HG02884 (cell line): Measurements from ENCODE around the gene LTBP3.
"Not testable (repeated sequence)": the region's sequence is repeated elsewhere in the genome, so short reads cannot be mapped to it uniquely, and the experiment has no call there.

Source experiments
- ATAC-seq: cut with Tn5 transposase; IDR thresholded peaks from one replicate; pipeline ENCODE4 v1.9.1; 2021; ENCODE audit warnings: mild to moderate bottlenecking, moderate library complexity; ENCODE audit not compliant: unreplicated experiment

LTBP3 gene

DNA sequence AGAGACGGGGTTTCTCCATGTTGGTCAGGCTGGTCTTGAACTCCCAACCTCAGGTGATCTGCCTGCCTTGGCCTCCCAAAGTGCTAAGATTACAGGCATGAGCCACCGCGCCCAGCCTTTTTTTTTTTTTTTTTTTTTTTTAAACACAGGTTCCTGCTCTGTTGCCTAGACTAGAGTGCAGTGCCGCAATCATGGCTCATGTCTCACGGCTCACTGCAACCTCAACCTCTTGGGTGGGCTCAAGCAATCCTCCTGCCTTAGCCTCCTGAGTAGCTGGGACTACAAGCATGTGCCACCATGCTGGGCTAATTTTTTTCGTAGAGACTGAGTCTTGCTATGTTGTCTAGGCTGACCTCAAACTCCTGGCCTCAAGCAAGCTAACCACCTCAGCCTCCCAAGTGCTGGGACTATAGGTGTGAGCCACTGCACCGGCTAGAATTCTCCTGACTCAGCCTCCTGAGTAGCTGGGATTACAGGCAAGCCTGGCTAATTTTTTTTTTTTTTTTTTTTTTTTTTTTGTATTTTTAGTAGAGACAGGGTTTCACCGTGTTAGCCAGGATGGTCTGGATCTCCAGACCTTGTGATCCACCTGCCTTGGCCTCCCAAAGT lies 39.1 kb downstream of the LTBP3 start:
- ATAC-seq, result not testable (repeated sequence)

DNA sequence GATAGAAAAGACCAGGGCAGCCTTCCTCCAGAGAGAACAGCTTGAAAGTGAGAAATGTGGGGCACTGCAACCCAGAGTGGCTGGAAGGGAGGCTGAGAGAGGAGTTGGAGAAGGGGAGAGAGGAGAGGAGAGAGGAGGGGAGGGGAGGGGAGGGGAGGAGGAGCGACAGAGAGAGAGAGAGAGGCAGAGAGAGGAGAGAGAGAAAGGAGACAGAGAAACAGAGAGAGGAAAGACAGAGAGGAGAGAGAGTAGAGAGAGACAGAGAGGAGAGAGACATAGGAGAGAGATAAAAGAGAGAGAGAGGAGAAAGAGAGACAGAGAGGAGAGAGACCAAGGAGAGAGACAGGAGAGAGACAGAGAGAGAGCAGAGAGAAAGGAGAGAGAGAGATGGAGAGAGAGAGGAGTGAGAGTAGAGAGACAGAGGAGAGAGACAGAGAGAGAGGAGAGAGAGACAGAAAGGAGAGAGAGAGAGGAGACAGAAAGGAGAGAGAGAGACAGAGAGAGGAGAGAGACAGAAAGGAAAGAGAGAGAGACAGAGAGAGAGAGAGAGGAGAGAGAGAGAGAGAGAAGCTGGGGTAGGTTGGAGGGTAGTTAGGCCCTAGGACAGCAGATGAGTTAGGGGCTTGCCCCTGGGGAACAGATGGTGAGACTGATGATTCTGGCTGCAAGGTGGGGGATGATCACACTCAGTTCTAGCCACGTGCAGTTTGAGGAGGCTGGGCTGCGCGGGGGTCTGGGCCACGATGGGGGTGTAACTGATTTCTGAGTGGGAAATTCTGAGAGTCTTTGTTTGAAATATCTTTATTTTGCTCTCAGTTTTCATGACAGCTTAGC lies 41.8 kb downstream of the LTBP3 start:
- no peak for ATAC-seq

DNA sequence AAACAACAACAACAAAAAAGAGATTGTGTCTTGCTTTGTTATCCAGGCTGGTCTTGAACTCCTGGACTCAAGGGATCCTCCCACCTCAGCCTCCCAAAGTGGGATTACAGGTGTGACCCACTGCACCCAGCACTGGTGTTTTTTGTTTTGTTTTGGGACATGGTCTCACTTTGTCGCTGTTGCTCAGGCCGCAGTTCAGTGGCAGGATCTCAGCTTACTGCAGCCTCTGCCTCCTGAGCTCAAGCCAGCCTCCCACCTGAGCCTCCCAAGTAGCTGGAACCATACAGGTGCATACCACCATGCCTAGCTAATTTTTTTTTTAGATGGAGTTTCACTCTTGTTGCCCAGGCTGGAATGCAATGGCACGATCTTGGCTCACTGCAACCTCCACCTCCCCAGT lies 45.8 kb downstream of the LTBP3 start:
- ATAC-seq, result not testable (repeated sequence)

DNA sequence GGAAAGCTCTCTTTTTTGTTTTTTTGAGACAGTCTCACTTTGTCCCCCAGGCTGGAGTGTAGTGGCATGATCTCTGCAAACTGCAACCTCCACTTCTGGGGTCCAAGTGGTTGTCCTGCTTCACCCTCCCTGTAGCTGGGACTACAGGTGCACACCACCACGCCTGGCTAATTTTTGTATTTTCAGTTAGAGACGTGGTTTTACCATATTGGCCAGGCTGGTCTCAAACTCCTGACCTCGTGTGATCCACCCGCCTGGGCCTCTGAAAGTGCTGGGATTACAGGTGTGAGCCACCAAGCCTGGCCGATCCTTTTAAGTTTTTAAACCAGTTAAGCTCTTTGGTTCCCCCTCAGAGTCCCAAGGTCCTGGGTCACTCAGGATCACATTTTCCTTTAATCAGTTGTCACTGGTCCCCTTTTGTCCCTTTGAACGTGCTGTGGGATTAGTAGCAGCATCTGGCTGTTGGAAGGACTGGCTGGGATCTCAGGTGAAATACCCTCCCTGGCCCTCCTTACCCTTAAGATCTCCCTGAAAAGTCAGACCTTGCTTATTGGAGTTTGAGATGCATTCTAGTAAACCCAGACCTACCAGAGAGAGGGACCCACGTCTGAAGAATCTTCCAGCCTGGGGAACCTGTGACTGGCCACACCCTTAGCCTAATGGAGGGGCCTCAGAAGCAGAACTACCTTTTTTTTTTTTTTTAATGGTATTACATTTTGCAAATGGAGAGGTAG lies 51.2 kb downstream of the LTBP3 start:
- no peak for ATAC-seq

DNA sequence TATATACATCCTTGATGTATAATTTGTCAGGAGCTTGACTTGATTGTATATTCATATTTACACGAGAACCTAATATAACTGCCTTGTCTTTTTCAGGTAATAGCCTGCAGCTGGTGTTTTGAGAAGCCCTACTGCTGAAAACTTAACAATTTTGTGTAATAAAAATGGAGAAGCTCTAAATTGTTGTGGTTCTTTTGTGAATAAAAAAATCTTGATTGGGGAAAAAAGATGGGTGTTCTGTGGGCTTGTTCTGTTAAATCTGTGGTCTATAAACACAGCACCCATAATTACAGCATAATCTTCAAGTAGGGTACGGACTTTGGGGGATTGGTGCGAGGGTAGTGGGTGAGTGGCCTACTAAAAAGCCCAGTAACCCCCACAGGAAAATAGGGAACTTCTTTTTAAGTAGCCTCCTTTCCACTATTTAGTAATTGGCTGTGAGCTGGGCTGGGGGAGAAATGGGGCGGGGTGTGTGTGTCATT lies 51.8 kb downstream of the LTBP3 start:
- no peak for ATAC-seq

DNA sequence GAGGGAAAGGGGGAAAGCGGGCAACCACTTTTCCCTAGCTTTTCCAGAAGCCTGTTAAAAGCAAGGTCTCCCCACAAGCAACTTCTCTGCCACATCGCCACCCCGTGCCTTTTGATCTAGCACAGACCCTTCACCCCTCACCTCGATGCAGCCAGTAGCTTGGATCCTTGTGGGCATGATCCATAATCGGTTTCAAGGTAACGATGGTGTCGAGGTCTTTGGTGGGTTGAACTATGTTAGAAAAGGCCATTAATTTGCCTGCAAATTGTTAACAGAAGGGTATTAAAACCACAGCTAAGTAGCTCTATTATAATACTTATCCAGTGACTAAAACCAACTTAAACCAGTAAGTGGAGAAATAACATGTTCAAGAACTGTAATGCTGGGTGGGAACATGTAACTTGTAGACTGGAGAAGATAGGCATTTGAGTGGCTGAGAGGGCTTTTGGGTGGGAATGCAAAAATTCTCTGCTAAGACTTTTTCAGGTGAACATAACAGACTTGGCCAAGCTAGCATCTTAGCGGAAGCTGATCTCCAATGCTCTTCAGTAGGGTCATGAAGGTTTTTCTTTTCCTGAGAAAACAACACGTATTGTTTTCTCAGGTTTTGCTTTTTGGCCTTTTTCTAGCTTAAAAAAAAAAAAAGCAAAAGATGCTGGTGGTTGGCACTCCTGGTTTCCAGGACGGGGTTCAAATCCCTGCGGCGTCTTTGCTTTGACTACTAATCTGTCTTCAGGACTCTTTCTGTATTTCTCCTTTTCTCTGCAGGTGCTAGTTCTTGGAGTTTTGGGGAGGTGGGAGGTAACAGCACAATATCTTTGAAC lies 52.5 kb downstream of the LTBP3 start:
- no peak for ATAC-seq

DNA sequence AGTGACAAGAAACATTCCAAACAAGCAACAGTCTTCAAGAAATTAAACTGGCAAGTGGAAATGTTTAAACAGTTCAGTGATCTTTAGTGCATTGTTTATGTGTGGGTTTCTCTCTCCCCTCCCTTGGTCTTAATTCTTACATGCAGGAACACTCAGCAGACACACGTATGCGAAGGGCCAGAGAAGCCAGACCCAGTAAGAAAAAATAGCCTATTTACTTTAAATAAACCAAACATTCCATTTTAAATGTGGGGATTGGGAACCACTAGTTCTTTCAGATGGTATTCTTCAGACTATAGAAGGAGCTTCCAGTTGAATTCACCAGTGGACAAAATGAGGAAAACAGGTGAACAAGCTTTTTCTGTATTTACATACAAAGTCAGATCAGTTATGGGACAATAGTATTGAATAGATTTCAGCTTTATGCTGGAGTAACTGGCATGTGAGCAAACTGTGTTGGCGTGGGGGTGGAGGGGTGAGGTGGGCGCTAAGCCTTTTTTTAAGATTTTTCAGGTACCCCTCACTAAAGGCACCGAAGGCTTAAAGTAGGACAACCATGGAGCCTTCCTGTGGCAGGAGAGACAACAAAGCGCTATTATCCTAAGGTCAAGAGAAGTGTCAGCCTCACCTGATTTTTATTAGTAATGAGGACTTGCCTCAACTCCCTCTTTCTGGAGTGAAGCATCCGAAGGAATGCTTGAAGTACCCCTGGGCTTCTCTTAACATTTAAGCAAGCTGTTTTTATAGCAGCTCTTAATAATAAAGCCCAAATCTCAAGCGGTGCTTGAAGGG lies 53.3 kb downstream of the LTBP3 start:
- no peak for ATAC-seq

DNA sequence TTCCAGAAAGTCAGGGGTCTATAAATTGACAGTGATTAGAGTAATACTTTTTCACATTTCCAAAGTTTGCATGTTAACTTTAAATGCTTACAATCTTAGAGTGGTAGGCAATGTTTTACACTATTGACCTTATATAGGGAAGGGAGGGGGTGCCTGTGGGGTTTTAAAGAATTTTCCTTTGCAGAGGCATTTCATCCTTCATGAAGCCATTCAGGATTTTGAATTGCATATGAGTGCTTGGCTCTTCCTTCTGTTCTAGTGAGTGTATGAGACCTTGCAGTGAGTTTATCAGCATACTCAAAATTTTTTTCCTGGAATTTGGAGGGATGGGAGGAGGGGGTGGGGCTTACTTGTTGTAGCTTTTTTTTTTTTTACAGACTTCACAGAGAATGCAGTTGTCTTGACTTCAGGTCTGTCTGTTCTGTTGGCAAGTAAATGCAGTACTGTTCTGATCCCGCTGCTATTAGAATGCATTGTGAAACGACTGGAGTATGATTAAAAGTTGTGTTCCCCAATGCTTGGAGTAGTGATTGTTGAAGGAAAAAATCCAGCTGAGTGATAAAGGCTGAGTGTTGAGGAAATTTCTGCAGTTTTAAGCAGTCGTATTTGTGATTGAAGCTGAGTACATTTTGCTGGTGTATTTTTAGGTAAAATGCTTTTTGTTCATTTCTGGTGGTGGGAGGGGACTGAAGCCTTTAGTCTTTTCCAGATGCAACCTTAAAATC lies 54.0 kb downstream of the LTBP3 start:
- ATAC-seq, result no peak

DNA sequence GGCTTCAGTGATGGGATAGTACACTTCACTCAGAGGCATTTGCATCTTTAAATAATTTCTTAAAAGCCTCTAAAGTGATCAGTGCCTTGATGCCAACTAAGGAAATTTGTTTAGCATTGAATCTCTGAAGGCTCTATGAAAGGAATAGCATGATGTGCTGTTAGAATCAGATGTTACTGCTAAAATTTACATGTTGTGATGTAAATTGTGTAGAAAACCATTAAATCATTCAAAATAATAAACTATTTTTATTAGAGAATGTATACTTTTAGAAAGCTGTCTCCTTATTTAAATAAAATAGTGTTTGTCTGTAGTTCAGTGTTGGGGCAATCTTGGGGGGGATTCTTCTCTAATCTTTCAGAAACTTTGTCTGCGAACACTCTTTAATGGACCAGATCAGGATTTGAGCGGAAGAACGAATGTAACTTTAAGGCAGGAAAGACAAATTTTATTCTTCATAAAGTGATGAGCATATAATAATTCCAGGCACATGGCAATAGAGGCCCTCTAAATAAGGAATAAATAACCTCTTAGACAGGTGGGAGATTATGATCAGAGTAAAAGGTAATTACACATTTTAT lies 54.7 kb downstream of the LTBP3 start:
- no peak for ATAC-seq

DNA sequence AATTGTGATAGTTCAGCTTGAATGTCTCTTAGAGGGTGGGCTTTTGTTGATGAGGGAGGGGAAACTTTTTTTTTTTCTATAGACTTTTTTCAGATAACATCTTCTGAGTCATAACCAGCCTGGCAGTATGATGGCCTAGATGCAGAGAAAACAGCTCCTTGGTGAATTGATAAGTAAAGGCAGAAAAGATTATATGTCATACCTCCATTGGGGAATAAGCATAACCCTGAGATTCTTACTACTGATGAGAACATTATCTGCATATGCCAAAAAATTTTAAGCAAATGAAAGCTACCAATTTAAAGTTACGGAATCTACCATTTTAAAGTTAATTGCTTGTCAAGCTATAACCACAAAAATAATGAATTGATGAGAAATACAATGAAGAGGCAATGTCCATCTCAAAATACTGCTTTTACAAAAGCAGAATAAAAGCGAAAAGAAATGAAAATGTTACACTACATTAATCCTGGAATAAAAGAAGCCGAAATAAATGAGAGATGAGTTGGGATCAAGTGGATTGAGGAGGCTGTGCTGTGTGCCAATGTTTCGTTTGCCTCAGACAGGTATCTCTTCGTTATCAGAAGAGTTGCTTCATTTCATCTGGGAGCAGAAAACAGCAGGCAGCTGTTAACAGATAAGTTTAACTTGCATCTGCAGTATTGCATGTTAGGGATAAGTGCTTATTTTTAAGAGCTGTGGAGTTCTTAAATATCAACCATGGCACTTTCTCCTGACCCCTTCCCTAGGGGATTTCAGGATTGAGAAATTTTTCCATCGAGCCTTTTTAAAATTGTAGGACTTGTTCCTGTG lies 55.4 kb downstream of the LTBP3 start:
- ATAC-seq, result no peak

DNA sequence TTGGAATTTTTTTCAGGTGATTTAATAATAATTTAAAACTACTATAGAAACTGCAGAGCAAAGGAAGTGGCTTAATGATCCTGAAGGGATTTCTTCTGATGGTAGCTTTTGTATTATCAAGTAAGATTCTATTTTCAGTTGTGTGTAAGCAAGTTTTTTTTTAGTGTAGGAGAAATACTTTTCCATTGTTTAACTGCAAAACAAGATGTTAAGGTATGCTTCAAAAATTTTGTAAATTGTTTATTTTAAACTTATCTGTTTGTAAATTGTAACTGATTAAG lies 55.9 kb downstream of the LTBP3 start:
- no peak for ATAC-seq

DNA sequence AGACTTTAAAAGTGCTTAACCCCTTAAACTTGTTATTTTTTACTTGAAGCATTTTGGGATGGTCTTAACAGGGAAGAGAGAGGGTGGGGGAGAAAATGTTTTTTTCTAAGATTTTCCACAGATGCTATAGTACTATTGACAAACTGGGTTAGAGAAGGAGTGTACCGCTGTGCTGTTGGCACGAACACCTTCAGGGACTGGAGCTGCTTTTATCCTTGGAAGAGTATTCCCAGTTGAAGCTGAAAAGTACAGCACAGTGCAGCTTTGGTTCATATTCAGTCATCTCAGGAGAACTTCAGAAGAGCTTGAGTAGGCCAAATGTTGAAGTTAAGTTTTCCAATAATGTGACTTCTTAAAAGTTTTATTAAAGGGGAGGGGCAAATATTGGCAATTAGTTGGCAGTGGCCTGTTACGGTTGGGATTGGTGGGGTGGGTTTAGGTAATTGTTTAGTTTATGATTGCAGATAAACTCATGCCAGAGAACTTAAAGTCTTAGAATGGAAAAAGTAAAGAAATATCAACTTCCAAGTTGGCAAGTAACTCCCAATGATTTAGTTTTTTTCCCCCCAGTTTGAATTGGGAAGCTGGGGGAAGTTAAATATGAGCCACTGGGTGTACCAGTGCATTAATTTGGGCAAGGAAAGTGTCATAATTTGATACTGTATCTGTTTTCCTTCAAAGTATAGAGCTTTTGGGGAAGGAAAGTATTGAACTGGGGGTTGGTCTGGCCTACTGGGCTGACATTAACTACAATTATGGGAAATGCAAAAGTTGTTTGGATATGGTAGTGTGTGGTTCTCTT lies 56.5 kb downstream of the LTBP3 start:
- ATAC-seq, result no peak

DNA sequence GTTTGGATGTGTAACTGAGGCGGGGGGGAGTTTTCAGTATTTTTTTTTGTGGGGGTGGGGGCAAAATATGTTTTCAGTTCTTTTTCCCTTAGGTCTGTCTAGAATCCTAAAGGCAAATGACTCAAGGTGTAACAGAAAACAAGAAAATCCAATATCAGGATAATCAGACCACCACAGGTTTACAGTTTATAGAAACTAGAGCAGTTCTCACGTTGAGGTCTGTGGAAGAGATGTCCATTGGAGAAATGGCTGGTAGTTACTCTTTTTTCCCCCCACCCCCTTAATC lies 57.0 kb downstream of the LTBP3 start:
- ATAC-seq, result no peak

DNA sequence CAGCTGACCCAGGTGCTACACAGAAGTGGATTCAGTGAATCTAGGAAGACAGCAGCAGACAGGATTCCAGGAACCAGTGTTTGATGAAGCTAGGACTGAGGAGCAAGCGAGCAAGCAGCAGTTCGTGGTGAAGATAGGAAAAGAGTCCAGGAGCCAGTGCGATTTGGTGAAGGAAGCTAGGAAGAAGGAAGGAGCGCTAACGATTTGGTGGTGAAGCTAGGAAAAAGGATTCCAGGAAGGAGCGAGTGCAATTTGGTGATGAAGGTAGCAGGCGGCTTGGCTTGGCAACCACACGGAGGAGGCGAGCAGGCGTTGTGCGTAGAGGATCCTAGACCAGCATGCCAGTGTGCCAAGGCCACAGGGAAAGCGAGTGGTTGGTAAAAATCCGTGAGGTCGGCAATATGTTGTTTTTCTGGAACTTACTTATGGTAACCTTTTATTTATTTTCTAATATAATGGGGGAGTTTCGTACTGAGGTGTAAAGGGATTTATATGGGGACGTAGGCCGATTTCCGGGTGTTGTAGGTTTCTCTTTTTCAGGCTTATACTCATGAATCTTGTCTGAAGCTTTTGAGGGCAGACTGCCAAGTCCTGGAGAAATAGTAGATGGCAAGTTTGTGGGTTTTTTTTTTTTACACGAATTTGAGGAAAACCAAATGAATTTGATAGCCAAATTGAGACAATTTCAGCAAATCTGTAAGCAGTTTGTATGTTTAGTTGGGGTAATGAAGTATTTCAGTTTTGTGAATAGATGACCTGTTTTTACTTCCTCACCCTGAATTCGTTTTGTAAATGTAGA lies 57.6 kb downstream of the LTBP3 start:
- no peak for ATAC-seq

DNA sequence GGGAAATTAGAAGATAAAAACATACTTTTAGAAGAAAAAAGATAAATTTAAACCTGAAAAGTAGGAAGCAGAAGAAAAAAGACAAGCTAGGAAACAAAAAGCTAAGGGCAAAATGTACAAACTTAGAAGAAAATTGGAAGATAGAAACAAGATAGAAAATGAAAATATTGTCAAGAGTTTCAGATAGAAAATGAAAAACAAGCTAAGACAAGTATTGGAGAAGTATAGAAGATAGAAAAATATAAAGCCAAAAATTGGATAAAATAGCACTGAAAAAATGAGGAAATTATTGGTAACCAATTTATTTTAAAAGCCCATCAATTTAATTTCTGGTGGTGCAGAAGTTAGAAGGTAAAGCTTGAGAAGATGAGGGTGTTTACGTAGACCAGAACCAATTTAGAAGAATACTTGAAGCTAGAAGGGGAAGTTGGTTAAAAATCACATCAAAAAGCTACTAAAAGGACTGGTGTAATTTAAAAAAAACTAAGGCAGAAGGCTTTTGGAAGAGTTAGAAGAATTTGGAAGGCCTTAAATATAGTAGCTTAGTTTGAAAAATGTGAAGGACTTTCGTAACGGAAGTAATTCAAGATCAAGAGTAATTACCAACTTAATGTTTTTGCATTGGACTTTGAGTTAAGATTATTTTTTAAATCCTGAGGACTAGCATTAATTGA lies 58.3 kb downstream of the LTBP3 start:
- ATAC-seq, result no peak

DNA sequence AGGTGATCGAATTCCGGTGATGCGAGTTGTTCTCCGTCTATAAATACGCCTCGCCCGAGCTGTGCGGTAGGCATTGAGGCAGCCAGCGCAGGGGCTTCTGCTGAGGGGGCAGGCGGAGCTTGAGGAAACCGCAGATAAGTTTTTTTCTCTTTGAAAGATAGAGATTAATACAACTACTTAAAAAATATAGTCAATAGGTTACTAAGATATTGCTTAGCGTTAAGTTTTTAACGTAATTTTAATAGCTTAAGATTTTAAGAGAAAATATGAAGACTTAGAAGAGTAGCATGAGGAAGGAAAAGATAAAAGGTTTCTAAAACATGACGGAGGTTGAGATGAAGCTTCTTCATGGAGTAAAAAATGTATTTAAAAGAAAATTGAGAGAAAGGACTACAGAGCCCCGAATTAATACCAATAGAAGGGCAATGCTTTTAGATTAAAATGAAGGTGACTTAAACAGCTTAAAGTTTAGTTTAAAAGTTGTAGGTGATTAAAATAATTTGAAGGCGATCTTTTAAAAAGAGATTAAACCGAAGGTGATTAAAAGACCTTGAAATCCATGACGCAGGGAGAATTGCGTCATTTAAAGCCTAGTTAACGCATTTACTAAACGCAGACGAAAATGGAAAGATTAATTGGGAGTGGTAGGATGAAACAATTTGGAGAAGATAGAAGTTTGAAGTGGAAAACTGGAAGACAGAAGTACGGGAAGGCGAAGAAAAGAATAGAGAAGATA lies 59.0 kb downstream of the LTBP3 start, which contains the start of gene MALAT1:
Gene MALAT1, plus strand, starts transcription at position 69 of the 736 bp plus-strand sequence.
- no peak for ATAC-seq
